Osteoblast (primary cell): Measurements from ENCODE around the gene BBLN. TPM values are rescaled to one million over a fixed set of nuclear protein-coding genes. Genes with fewer than 3 reads are reported as not detected.
"Not testable (repeated sequence)": the region's sequence is repeated elsewhere in the genome, so short reads cannot be mapped to it uniquely, and the experiment has no call there.

ENCODE experiments used
- DNase-seq: peaks from one replicate; pipeline ENCODE4 v3.0.0; 2011; ENCODE audit warnings: low spot score, mixed read lengths; ENCODE audit not compliant: insufficient read length; ENCODE audit errors: missing footprints
- H2AFZ ChIP-seq: 2 replicates; pipeline ENCODE4 v1.6.0; 2011; ENCODE audit warnings: mild to moderate bottlenecking, low read length
- H3K27ac ChIP-seq: 2 replicates; pipeline ENCODE4 v1.5.1; 2011; ENCODE audit warnings: mild to moderate bottlenecking, low read depth, low read length, moderate library complexity
- H3K27me3 ChIP-seq: 2 replicates; pipeline ENCODE4 v1.6.0; 2012; ENCODE audit warnings: mild to moderate bottlenecking, control low read depth, inconsistent platforms, low read length, moderate library complexity; ENCODE audit not compliant: insufficient read depth
- H3K36me3 ChIP-seq: 2 replicates; pipeline ENCODE4 v1.5.1; 2011; ENCODE audit warnings: mild to moderate bottlenecking, low read length, control low read depth, moderate library complexity; ENCODE audit not compliant: insufficient read depth
- H3K4me1 ChIP-seq: 2 replicates; pipeline ENCODE4 v1.5.1; 2011; ENCODE audit warnings: mild to moderate bottlenecking, low read length, control low read depth, moderate library complexity; ENCODE audit not compliant: insufficient read depth
- H3K4me2 ChIP-seq: 2 replicates; pipeline ENCODE4 v1.6.0; 2011; ENCODE audit warnings: mild to moderate bottlenecking, low read length; ENCODE audit not compliant: insufficient read depth
- H3K4me3 ChIP-seq: fragments of 200-600 bp; sonication (generic); 3 replicates; pipeline ENCODE4 v1.5.1; 2012; ENCODE audit warnings: mild to moderate bottlenecking, low read length, inconsistent platforms; ENCODE audit not compliant: insufficient read depth
- H3K79me2 ChIP-seq: 2 replicates; pipeline ENCODE4 v1.6.0; 2012; ENCODE audit warnings: mild to moderate bottlenecking, low read length, control low read depth, inconsistent platforms; ENCODE audit not compliant: insufficient read depth
- H3K9me3 ChIP-seq: 2 replicates; pipeline ENCODE4 v1.5.1; 2011; ENCODE audit warnings: low read depth, low read length, control low read depth
- H4K20me1 ChIP-seq: 2 replicates; pipeline ENCODE4 v1.6.0; 2012; ENCODE audit warnings: mild to moderate bottlenecking, low read length, control low read depth; ENCODE audit not compliant: insufficient read depth
- total RNA-seq: library from RNA; depleted of rRNA; stranded (reverse); fragments of >200 nt; gene quantifications from 2 replicates; pipeline ENCODE4 v1.2.3, GENCODE V29; 2012
- TF ChIP-seq, protein P1 (sequence below): IDR thresholded peaks from 2 replicates; pipeline ENCODE4 v1.5.1; 2011; ENCODE audit warnings: mild to moderate bottlenecking, low read depth, low read length, moderate library complexity; ENCODE audit errors: extremely low read depth

The BBLN gene, protein sequence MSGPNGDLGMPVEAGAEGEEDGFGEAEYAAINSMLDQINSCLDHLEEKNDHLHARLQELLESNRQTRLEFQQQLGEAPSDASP
- 24.5 and 33.3 TPM in 2 replicates for total RNA-seq

DNA sequence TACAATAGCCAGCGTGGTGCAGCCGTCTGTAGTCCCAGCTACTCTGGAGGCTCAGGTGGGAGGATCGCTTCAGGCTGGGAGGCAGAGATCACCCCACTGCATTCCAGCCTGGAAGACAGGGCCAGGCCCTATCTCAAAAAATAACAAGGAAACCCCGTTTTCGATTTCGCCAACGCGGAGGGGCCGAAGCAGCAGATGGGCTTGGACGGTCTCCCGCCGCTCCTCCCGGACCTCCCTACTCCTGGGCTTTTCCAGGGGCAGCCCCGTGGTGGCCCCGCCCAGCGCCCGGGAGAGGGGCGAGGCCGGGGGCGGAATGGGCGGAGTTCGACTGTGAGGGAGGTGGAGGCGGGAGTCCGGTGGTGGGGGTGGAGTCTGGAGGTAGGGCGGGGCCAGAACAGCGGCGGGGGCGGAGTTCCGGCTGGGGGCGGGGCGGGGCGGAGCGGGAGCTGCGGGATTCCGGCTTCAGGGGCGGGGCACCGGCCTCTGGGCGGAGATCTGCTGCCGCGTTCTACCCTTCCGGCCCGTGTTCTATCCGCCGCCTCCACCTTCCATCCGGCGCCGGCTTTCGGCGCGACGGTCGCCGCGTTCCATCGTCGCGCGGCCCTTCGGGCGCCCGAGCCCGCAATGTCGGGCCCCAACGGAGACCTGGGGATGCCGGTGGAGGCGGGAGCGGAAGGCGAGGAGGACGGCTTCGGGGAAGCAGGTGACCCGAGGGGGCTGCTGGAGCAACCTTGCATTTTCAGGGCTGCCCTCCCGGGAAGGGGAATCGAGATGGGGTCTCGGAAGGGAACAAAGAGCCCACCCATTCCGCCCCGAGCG lies at the start of gene BBLN:
BBLN (plus strand) TSS at position 482 of the 819 bp plus-strand sequence; CDS start at position 625, 143 bp downstream.
- DNase-seq = peak; percentile 99
- Histone ChIP-seq H3K4me3 (peak within 1 kb of the TSS; percentile 90), H3K4me1 (peaks cover 19% of the 10 kb centered on the region), H3K79me2 (peaks cover 14% of the 10 kb centered on the region), H3K36me3 (peaks cover 10% of the 10 kb centered on the region), H3K27me3 (no peaks in the 10 kb centered on the region), H3K4me2 (peak within 1 kb of the TSS; percentile 94), H3K27ac (no peak within 1 kb of the TSS), H4K20me1 (peaks cover 30% of the 10 kb centered on the region), H3K9me3 (no peaks in the 10 kb centered on the region), H2AFZ (peak within 1 kb of the TSS; percentile 90)
- TF ChIP-seq, protein P1, sequence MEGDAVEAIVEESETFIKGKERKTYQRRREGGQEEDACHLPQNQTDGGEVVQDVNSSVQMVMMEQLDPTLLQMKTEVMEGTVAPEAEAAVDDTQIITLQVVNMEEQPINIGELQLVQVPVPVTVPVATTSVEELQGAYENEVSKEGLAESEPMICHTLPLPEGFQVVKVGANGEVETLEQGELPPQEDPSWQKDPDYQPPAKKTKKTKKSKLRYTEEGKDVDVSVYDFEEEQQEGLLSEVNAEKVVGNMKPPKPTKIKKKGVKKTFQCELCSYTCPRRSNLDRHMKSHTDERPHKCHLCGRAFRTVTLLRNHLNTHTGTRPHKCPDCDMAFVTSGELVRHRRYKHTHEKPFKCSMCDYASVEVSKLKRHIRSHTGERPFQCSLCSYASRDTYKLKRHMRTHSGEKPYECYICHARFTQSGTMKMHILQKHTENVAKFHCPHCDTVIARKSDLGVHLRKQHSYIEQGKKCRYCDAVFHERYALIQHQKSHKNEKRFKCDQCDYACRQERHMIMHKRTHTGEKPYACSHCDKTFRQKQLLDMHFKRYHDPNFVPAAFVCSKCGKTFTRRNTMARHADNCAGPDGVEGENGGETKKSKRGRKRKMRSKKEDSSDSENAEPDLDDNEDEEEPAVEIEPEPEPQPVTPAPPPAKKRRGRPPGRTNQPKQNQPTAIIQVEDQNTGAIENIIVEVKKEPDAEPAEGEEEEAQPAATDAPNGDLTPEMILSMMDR = no peak

- not testable (repeated sequence) for H2AFZ ChIP-seq, H3K27ac ChIP-seq, H3K27me3 ChIP-seq, H3K4me2 ChIP-seq, H3K9me3 ChIP-seq, H3K4me3 ChIP-seq, H3K4me1 ChIP-seq, DNase-seq, H3K79me2 ChIP-seq, H4K20me1 ChIP-seq
- peaks cover 17% of the 10 kb centered on the region for H3K36me3 ChIP-seq
Observed at GRCh38 chr9:128111726-128112125, 48.3 kb upstream of the BBLN start.

- no peaks in the 10 kb centered on the region for H3K79me2 ChIP-seq
- H3K4me2 ChIP-seq = no peak overlapping the region
Observed at GRCh38 chr9:128113526-128114325, 46.3 kb upstream of the BBLN start.

More at GRCh38 chr9:128113526-128114325, 46.3 kb upstream of the BBLN start:
- Histone ChIP-seq H4K20me1 (no peaks in the 10 kb centered on the region), H3K4me1 (no peaks in the 10 kb centered on the region), H3K36me3 (no peaks in the 10 kb centered on the region), H2AFZ (no peak overlapping the region), H3K4me3 (no peak overlapping the region), H3K27me3 (no peaks in the 10 kb centered on the region), H3K27ac (no peak overlapping the region), H3K9me3 (no peaks in the 10 kb centered on the region)
- TF ChIP-seq, protein P1 = no peak
- DNase-seq = peak; percentile 47
